HL-60 (cell line): ENCODE measurements around the gene SDCBP2.

Source experiments
- CTCF ChIP-seq: IDR thresholded peaks from one replicate; pipeline ENCODE4 v1.5.1; 2011; ENCODE audit warnings: low read length, control low read depth, inconsistent platforms; ENCODE audit not compliant: insufficient read depth
- GABPA ChIP-seq: IDR thresholded peaks from 2 replicates; pipeline ENCODE4 v1.6.1; 2012; ENCODE audit warnings: low read depth
- POLR2AphosphoS5 ChIP-seq: IDR thresholded peaks from 2 replicates; pipeline ENCODE4 v1.6.1; 2012; ENCODE audit warnings: low read depth

- TF ChIP-seq CTCF = no peak
- no peak for TF ChIP-seq GABPA
- no peak for TF ChIP-seq POLR2AphosphoS5
These were observed 1.3 kb upstream of the SDCBP2 start for GRCh38 chr20:1330075-1330830.
